Motor neuron (in vitro differentiated cells): ENCODE results near the gene TDRKH. TPM values are rescaled to one million over a fixed set of nuclear protein-coding genes. Genes with fewer than 3 reads are reported as not detected.

ENCODE experiments used
- ATAC-seq, 8 experiments: fragments of 200-7000 bp; cut with Tn5 transposase; replicated peaks in 6 of 8; 2 replicates each; pipeline ENCODE4 v1.8.0; 2021; ENCODE audit warnings: mild to moderate bottlenecking in 8 of 8, moderate library complexity in 8 of 8
- H3K27ac ChIP-seq, 2 donors: fragments of 250-450 bp; sonication (Bioruptor Pico); 2 replicates each; pipeline ENCODE4 v1.9.0; 2021; ENCODE audit warnings: antibody characterized with exemption in 2 of 2, mild to moderate bottlenecking in 2 of 2, moderate library complexity in 1 of 2
- H3K4me1 ChIP-seq, 2 donors: fragments of 250-450 bp; sonication (Bioruptor Pico); replicated peaks in 1 of 2; 2 replicates each; pipeline ENCODE4 v1.6.1; 2021; ENCODE audit warnings: antibody characterized with exemption in 2 of 2, mild to moderate bottlenecking in 2 of 2, moderate library complexity in 1 of 2
- H3K4me3 ChIP-seq, 5 donors: fragments of 250-450 bp; sonication (Bioruptor Pico); 2 replicates each; pipeline ENCODE4 v1.9.0; 2021; ENCODE audit warnings: antibody characterized with exemption in 5 of 5, mild to moderate bottlenecking in 5 of 5, moderate library complexity in 4 of 5
- WGBS, 10 experiments: fragments of 450-650 bp; shearing (Covaris generic); methylation state at CpG; one replicate each; pipeline ENCODE4 v1.0.0; 2022; 5-methylcytosine and 5-hydroxymethylcytosine counted together
- in situ Hi-C, 9 experiments: fragments of 400-800 bp; cut with MboI; loops; one replicate each; pipeline ENCODE4 v1.15.0; 2021; ENCODE audit warnings: low sequenced_read_pairs in 9 of 9, low pct_unique_long_range_greater_than_20kb in 2 of 9; ENCODE audit not compliant: unreplicated experiment in 9 of 9
- total RNA-seq, 8 experiments: library from RNA; unstranded; fragments of 300-600 nt; gene quantifications; 2 replicates each; pipeline versions ENCODE4 v1.2.3 to v1.2.4, GENCODE V29; 2022

TDRKH gene
- total RNA-seq, 8 experiments from 2014 or later, result 1.1 to 38.3 (median 17.5) TPM

DNA sequence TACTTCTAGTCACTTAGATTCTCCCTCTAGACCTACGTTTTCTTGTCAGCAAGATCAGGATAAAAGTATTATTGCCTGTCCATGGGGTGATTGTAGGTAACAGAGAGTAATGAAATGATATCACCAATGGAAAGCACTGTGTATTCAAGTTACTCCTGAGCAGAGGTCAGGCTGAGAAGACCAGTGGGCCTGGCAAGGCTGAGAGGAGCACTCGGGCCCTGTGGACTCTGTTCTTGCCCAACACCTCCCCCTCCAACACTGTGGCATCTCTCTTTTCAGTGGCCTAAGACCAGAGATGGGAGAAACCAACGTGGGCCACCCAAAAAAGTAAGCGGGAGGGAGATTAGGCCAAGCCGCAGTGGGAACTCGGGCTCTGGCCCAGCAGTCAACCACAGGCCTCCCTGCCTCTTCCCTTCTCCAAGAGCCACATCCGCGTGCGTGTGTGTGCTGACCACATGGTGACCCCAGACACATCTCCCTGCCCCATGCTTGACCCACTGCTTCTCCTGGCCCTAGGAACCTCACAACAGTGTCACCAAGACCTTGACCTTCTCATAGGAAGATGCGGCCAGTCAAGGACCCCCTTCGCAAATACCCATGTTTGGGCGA lies 29.0 kb upstream of the TDRKH start:
- 40 to 89% (median 69%) methylated on average over 1 to 7 of the region's 12 CpGs; no CpG with 5 or more reads in 2 of the 10 experiments for WGBS, 10 experiments

DNA sequence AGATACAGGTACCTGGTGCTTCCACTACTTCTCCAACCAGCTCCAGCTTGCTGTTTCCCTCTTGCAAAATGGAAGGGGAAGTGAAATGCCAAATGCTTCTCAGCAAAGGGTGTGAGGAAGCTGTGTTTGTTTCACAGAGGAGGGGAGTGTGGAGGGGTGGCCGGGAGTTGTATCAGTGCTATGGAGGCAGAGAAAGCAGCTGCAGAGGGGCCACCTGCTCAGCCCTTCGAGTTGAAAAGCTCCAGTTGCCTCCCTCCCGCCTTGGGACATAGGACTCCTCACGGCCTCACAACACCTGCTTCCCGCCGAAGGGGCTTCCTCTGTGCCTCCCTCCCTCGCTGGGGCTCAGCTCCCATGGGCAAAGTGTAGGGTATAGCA lies 27.0 kb upstream of the TDRKH start:
- Histone ChIP-seq H3K4me3 (no peak overlapping the region), H3K27ac (no peak overlapping the region), H3K4me1 (no peaks in the 10 kb centered on the region)
- ATAC-seq, result peak in 1 of 8 experiments; percentile 41
- in situ Hi-C loops, result no loop called here
- 55 to 56% methylated on average over 6 to 7 of the region's 7 CpGs; no CpG with 5 or more reads in 8 of the 10 experiments for WGBS, 10 experiments

More for the DNA sequence above, 29.0 kb upstream of the TDRKH start:
- in situ Hi-C loops, result no loop called here
- Histone ChIP-seq H3K27ac (no peak overlapping the region), H3K4me3 (no peak overlapping the region), H3K4me1 (no peaks in the 10 kb centered on the region)
- ATAC-seq, result no peak

DNA sequence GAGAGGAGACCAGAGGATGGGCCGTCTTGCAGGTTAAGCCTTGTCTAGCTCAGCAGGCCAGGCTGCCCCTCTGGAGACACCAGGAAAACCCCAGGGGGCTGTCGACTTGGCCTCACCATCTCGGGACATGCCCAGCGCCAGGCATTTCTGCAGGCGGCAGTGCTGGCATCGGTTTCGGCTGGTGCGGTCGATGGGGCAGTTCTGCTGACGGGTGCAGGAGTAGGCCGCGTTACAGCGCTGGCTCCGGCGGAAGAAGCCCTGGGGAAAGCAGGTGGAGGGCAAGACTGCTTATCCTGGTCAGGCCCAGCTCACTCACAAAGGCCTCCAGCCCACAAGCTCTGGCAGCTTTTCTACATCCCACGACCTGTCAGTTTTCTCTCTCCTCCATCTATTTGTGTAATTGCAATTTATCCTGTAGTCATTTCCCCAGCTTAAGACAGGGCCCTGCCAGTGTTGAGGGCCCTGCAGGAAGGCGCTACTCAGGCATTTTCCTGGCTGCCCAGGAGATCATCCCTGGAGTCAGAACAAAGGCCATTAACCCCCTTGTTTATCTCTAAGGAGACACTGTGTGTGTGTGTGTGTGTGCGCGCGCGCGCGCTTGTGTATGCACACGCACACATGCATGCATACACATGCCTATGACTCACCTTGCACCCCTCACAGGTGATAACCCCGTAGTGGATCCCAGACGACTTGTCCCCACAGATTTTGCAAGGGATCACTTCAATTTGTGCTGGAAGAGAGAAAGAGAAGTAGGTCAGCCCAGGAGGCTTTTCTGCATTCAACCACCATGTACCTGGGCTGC lies 26.4 kb upstream of the TDRKH start:
- WGBS, 10 experiments, result 42 to 100% (median 82%) methylated on average over 1 to 23 of the region's 26 CpGs; no CpG with 5 or more reads in 1 of the 10 experiments
- H3K4me3 ChIP-seq, result no peak overlapping the region
- peak in 4 of 8 experiments; percentile 43 to 77 (median 52) for ATAC-seq
- in situ Hi-C loops, result no loop called here
- no peaks in the 10 kb centered on the region for H3K4me1 ChIP-seq
- no peak overlapping the region for H3K27ac ChIP-seq

DNA sequence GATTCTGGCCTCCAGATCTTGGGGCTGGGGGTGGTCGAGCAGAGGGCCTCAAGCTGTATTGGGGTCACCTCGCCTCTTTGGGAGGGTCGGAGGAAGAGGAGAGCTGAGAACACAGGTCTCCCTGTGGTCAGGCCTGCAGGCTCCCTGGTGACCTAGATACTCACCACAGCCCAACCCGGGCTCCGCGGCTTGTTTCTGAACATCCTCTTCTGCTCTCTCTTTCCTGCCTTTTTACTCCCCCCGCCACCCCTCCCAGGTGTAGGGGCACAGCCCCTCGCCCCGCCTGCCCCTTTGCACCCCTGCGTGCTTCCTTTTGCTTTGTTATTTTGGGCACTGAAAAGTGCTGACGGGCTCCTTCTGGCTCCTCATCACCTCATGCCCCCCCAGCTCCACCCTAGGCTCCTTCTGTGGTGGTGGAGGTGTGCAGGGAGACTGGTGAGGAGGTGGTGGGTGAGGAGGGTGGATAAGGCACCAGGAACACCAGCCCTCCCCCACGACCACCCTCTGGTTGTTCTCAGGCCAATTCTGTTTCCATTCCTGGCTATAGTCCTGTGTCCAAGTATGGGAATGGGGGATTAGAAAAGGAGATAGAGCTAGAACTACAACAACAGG lies 25.5 kb upstream of the TDRKH start:
- 40 to 94% (median 70%) methylated on average over 1 to 6 of the region's 12 CpGs; no CpG with 5 or more reads in 5 of the 10 experiments for WGBS, 10 experiments

DNA sequence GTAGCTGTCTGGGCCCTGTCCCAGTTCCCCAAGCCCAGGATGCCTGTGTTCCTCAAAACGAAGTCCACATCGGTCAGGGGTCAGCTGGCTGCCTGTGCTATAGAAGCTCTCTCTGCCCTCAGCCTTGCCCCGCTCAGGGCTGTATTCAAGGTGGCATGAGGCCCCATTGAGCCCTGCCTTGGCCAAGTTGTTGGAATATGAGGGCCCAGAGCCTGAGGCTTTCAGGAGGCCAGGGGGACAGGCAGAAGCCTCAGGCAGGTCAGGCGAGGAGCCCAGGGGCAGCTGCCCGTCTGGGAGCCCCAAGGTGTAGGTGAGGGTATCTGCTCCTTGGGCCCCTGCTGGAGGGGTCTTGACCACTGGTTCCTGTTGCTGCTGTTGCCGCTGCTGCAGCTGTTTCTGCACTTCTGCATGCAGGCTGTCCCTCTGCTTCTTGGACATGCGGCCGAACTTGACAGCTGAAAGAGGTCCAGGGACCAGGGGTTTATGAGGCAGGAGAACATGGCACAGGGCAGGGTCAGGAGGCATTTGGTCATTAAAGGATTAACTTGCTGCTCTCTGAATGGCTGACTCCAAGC lies 24.8 kb upstream of the TDRKH start:
- no peak for ATAC-seq
- H3K4me1 ChIP-seq, result peaks cover 0 to under 1% of the 10 kb centered on the region in 2 donors
- H3K27ac ChIP-seq, result no peak overlapping the region
- in situ Hi-C loops, result no loop called here
- no peak overlapping the region for H3K4me3 ChIP-seq
- WGBS, 10 experiments, result 7 to 100% (median 72%) methylated on average over 3 to 6 of the region's 8 CpGs; no CpG with 5 or more reads in 5 of the 10 experiments

More for the DNA sequence above, 25.5 kb upstream of the TDRKH start:
- ATAC-seq, result no peak
- H3K27ac ChIP-seq, result no peak overlapping the region
- no peaks in the 10 kb centered on the region for H3K4me1 ChIP-seq
- in situ Hi-C loops, result no loop called here
- H3K4me3 ChIP-seq, result no peak overlapping the region

DNA sequence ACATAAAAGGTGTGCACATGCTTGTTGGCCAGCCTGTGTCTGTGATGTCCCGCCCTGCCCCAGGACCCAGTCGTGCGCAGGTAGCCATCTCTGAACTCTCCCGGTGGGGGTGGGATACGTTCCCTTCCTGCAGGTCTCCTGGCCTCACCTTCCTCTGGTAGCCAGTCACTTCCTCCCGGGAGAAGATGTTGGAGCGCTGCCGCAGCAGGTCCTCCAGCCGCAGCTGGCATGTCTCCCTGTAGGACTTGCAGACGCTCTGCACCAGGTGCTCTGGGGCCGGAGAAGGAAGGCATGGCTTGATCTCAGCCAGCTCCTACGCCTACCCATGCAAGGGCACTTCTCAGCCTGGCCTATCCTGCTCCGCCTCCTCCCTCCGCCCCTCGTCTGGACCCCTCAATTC lies 24.1 kb upstream of the TDRKH start:
- 22 to 96% (median 64%) methylated on average over 3 to 9 of the region's 15 CpGs; no CpG with 5 or more reads in 4 of the 10 experiments for WGBS, 10 experiments
- Histone ChIP-seq H3K4me3 (no peak overlapping the region), H3K4me1 (peaks cover 0 to 6% of the 10 kb centered on the region in 2 donors), H3K27ac (no peak overlapping the region)
- in situ Hi-C loops, result no loop called here
- no peak for ATAC-seq

DNA sequence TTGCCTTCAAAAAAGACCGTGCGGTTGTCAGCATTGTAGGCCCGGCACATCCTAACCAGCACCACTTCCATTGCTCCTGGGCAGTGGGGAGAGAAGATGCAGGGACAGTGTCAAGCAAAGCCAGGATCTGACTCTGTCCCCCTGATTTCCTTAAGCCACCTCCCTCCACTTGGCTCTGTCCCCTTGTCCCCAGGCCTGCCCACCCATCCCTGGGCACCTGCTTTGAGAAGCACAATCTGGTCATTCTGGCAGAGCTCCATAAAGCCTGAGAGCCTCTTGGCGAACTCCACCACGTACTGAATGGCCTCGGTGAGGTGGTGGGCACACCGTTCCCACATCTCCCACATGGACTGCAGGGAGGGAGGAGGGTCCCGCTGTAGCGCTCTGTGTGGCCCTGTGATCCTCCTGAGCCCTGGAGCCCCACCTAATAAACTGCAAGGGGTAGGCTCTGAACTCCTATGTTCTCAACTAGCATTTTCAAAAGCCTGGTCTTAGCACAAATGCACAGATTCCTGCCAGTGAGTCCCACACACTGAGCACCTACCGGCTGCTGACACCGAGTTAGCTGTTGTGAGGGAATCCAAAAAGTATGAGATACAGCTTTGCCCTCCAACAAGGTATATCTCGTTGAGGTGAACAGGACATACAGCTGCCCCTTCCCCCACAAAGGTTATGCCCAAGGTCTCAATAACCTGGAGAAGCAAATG lies 23.1 kb upstream of the TDRKH start:
- Histone ChIP-seq H3K27ac (no peak overlapping the region), H3K4me1 (peaks cover 0 to 6% of the 10 kb centered on the region in 2 donors), H3K4me3 (no peak overlapping the region)
- in situ Hi-C loops, result no loop called here
- WGBS, 10 experiments, result 50 to 92% (median 59%) methylated on average over 2 to 10 of the region's 12 CpGs; no CpG with 5 or more reads in 2 of the 10 experiments
- ATAC-seq, result no peak

DNA sequence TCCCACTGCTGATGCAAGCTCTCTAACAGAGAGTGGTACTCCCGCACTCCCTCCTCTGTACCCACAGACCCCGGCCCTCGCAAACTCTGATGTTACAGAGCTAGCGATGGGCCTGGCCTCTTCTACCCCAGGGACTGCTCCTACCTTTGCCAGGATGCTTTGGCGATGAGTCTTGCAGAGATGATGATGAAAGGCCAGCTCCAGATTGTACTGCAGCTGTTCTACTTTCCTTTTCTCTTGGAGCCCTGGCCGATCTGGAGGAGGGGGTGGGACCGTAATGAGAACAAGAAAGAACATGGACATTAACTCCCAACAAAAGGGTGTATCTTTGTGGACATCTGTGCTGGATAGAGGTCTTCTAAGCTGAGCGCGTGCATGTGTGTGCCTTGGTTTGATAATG lies 20.9 kb upstream of the TDRKH start:
- 20 to 96% (median 84%) methylated on average over 2 to 8 of the region's 9 CpGs; no CpG with 5 or more reads in 2 of the 10 experiments for WGBS, 10 experiments
- ATAC-seq, result peak in 3 of 8 experiments; percentile 9 to 71 (median 47)
- no peak overlapping the region for H3K4me3 ChIP-seq

DNA sequence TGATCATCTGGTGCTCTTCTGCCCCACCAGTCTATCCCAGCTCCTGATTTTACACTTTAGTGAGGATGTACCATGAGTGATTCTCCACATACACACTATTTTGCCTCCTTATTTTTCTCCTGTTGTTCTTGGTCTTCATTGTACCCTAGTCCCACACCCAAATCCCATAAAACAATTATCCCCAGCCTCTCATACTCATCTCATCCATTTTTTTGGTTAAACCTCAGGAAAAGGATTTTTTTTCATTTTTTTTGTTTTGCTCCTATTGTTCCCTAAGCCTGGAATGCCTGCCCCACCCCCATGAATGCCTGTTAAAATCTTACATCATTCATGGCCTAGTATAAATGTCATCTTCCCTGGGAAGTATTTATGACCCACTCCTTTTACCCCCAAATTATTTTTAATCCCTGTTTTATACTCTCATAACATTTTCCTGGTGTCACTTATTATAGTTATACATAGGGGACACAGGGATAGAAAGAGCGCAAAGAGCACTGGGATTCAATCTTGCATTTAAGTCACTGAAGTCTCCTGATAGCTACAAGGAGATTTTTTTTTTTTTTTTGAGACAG lies 19.8 kb upstream of the TDRKH start:
- in situ Hi-C loops, result no loop called here
- ATAC-seq, result no peak
- no peak overlapping the region for H3K4me3 ChIP-seq

More for the DNA sequence above, 20.9 kb upstream of the TDRKH start:
- H3K27ac ChIP-seq, result no peak overlapping the region
- in situ Hi-C loops, result no loop called here
- H3K4me1 ChIP-seq, result peaks cover 0 to 6% of the 10 kb centered on the region in 2 donors

DNA sequence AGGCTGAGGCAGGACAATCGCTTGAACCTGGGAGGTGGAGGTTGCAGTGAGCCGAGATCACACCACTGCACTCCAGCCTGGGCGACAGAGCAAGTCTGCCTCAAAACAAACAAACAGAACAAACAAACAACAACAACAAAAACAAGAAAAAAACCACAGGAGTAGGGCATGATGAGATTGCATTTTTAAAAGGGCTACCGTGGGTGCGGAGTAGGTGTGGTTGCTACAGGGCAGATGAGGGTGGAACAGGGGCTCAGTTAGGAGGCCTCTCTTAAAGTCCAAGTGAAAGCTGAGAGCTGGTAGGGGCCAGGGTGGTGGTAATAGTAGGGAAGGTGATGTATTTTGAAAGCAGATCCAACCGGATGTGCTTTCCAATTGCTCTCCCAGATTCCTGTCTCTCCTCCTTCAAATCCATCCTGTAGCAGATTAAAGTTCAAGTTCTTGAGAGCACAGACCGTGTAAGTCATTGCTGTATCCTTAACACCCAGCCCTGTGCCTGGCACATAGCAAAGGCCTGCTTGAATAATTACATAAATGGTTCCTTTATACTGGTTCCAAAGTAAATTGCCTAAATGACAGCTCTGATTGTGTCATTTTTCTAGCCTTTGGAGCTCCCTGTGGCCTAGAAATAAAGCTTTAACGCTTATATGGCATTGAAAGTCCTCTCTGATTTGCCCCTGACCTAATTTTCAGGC lies 19.1 kb upstream of the TDRKH start:
- WGBS, 10 experiments, result 13 to 93% (median 70%) methylated on average over 2 to 6 of the region's 8 CpGs; no CpG with 5 or more reads in 1 of the 10 experiments
- peak in 5 of 8 experiments; percentile 22 to 87 (median 24) for ATAC-seq
- Histone ChIP-seq H3K4me3 (no peak overlapping the region), H3K4me1 (peaks cover 0 to 6% of the 10 kb centered on the region in 2 donors), H3K27ac (no peak overlapping the region)
- in situ Hi-C loops, result no loop called here

More for the DNA sequence above, 19.8 kb upstream of the TDRKH start:
- Histone ChIP-seq H3K4me1 (peaks cover 0 to 6% of the 10 kb centered on the region in 2 donors), H3K27ac (no peak overlapping the region)
- WGBS, 10 experiments, result 80 to 100% (median 100%) methylated on average over 1 of the region's 1 CpG; no CpG with 5 or more reads in 2 of the 10 experiments

DNA sequence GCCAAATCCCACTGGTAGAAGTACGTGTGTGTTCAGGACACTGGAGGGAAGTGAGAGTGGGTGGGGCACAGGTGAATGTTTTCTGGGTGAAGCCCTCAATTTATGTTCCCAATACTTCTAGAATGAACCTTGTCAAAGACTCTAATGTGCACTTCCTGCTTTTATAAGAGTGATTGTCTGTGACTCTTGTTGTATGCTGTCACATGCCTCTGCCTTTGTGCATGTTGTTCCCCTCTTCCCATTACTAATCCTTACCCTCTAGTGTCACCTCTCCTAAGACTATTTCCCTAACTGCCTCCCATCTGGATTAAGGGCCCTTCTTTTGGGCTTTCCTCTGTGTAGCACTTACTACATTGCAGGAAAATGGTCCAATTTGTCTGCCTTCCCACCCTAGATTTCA lies 17.5 kb upstream of the TDRKH start:
- H3K4me3 ChIP-seq, result no peak overlapping the region
- 50 to 83% (median 67%) methylated on average over 1 of the region's 1 CpG; no CpG with 5 or more reads in 5 of the 10 experiments for WGBS, 10 experiments
- ATAC-seq, result no peak
- in situ Hi-C loops, result no loop called here
- H3K27ac ChIP-seq, result no peak overlapping the region
- peaks cover 0 to 6% of the 10 kb centered on the region in 2 donors for H3K4me1 ChIP-seq
